ENCODE data around the gene KCNQ4. TPM values are rescaled to one million over a fixed set of nuclear protein-coding genes. Genes with fewer than 3 reads are reported as not detected.

The KCNQ4 gene
- total and polyA plus RNA-seq, 2 experiments from 2014 or later = 1.3 to 3.0 TPM

GRCh38 chr1:40825435-40825788 lies 41.8 kb downstream of the KCNQ4 start (continued):
- TF ChIP-seq ETS1 (IDR thresholded peaks at IDR 0.05) (no peak), POLR2AphosphoS5 (IDR thresholded peaks at IDR 0.05; ENCODE audit: low read depth) (no peak), ZNF462 (CRISPR knock-in tag; IDR thresholded peaks at IDR 0.05) (no peak)

- H3K4me1 ChIP-seq (ENCODE audit: insufficient read depth) = peaks cover 15% of the 10 kb centered on the region
- no peaks in the 10 kb centered on the region for H3K79me2 ChIP-seq (replicated peaks; ENCODE audit: insufficient read depth)
- H3K4me1 Mint-ChIP-seq = peaks cover 21% of the 10 kb centered on the region
- no peaks in the 10 kb centered on the region for H3K36me3 ChIP-seq (ENCODE audit: insufficient read depth)
- ATAC-seq (no peak), DNase-seq (ENCODE audit: low spot score) (no peak)
- H3K9me3 Mint-ChIP-seq = no peaks in the 10 kb centered on the region
- no peak overlapping the region for H3K4me3 ChIP-seq
- H4K20me1 ChIP-seq (replicated peaks; ENCODE audit: insufficient read depth) = no peaks in the 10 kb centered on the region
- no peak overlapping the region for H3K27ac ChIP-seq (ENCODE audit: low read depth)
- H3K36me3 Mint-ChIP-seq (ENCODE audit: low read depth) = no peaks in the 10 kb centered on the region; the same call in 2 of the 3 replicates
- no peak overlapping the region; the same call in 1 of the 2 replicates for H3K27ac Mint-ChIP-seq
- no peaks in the 10 kb centered on the region for H3K27me3 ChIP-seq (ENCODE audit: insufficient read depth)
- peaks cover 13% of the 10 kb centered on the region for H3K27me3 Mint-ChIP-seq (ENCODE audit: insufficient read depth, low read depth, poor library complexity)
- peak overlapping the region; percentile 35; the same call in 1 of the 2 replicates for H3K4me2 ChIP-seq
- no peak overlapping the region for H3K4me3 Mint-ChIP-seq
- H3F3A ChIP-seq (replicated peaks; ENCODE audit: low read depth) = no peaks in the 10 kb centered on the region
- no peaks in the 10 kb centered on the region for H3K9me2 ChIP-seq (ENCODE audit: insufficient read depth)
- H2AFZ ChIP-seq = no peak overlapping the region
- TF ChIP-seq EZH2phosphoT487 (IDR thresholded peaks at IDR 0.05; ENCODE audit: unreplicated experiment) (no peak), ZNF462 (CRISPR knock-in tag; IDR thresholded peaks at IDR 0.05) (no peak), ZNF114 (CRISPR knock-in tag; IDR thresholded peaks at IDR 0.05) (no peak), ETS1 (IDR thresholded peaks at IDR 0.05) (no peak), NANOG (IDR thresholded peaks at IDR 0.05; ENCODE audit: borderline replicate concordance) (no peak), STAT1 (IDR thresholded peaks at IDR 0.05; ENCODE audit: unreplicated experiment) (no peak), EZH2 (IDR thresholded peaks at IDR 0.05; ENCODE audit: low read depth, unreplicated experiment) (no peak)
Measured at GRCh38 chr1:40825996-40826395, 42.4 kb downstream of the KCNQ4 start.

All from GM23338 (cell line).